AG08395 (cell line): ENCODE results near the gene DCP1B.

ENCODE experiments used
- DNase-seq: peaks from one replicate; pipeline ENCODE4 v3.0.0; 2012; ENCODE audit warnings: mixed read lengths, low spot score

DCP1B gene

DNA sequence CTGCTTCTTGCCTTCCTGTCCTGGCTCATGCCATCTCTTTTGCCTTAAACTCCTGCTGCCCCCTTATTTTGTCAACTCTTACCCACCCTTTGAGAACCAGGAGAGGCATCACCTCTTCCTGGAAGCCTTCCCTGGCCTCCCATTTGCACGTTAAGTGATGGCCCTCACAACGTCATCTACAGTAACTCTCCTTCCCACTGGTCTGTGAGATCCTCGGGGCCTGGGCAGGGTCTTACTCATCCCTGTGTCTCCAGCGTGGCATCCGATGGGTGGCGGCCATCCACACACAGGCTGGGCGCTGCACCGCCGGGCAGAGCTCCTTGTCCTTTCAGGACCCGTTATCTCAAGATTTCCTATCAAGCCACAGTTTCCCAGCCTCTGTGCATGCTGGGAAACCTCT lies 69.0 kb downstream of the DCP1B start:
- DNase-seq: no peak

DNA sequence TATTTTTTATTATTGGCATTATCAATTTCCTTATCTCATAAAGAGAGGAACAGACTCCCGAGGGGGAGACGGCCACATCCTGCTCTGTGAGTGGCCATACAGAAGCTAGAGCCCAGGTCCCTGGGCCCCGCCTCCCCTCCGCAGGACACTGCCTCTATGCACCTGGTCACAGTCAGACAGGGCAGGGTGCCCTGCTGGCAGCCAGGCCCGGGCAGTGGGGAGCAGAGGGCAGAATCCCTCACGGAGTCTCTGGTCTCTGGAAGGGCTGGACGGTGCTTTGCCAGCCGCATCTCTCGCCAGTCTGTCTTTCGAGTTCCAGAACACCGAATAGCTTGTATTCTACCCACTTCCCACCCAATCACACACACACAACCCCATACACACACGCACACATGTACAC lies 69.4 kb downstream of the DCP1B start:
- no peak for DNase-seq

DNA sequence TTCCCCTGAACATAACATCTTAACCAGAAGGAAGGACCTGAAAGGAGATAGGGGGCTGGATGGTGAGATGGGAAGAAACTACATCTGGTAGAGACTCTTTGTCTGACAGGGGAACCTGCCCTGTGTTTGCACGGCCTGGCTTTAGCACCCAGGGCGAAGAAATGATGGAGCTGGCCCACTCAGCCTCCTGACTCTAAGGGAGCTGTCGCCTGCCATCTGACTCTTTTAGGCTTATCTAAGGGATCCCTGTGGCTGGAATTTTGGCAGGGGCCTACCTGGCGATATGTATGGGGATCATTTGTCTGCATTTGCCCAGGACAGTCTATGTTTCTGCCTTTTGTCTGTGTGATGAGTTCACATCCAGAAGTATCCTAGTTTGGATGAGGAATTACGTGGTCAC lies 70.2 kb downstream of the DCP1B start:
- no peak for DNase-seq

DNA sequence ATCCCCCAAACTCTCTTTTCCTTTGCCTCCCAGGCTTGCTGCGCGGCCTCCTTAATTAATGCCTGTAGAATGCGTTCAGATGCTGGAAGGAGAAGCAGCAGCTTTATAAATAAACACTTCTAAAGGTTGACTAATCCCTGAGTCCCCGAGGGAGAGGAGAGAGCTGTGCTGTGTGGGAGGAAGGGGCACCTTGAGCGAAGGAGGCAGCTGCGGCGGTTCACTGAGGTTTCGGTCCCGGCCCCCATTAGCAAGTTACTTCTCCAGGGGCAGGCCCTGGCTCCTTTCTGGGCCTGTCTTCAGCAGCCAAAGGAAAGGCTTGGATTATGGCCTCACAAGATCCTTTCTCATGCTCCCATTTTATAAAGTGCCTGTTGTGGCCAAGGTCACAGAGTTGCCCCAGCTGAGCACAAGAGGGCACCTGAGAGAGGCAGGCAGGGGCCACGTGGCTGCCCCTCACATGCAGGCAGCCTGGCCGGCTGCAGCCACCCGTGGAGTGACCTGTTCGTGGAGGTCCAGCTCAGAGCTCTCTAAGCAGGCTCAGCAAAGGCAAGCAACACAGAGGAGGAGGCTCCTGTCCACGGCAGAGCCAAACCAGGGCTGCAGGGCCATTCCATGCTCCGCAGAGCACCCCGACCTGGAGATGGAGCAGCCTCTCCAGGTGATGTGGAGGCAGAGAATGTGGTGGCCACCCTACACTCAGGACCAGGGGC lies 70.8 kb downstream of the DCP1B start:
- DNase-seq: no peak

DNA sequence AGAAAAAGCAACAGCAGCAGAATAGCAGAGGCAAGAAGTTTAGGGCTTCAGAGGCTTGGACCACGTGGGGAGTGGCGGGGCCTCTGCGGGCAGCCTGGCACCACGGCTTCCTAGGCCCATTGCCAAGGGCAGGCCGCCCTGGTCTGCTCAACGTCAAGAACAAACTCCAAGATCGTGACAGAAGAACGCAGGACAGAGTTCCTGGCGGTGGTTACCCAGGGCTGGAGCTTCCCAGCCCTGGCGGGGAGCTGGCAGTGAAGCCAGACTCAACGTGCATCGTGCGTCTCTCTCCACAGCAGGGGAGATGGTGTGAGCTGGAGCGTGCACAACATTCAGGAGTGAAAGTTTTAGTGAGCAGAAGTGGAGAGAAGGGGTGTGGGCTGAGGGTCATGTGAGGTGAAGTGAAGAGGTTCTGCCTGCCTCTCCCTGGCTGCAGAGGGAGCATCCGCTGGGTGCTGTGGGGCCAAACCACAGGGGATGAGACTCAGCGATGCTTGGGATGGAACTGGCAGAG lies 71.9 kb downstream of the DCP1B start:
- DNase-seq: peak; percentile 32

DNA sequence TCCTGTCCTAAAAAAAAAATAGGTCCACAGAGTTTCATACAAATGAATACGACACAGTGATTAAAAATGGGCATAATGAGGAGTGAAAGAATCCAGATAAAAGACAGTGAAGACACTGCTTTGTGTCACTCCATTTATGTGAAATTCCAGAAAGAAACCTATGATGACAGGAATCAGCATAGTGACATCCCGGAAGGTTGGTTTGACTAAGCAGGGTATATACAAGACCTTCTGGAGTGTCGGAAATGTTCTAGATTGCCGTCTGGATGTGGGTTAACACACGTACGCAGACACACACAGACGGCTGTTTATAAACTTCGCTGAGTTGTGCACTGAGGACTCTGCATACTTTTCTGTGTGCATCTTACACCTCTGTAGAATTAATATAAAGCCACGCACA lies 72.6 kb downstream of the DCP1B start:
- DNase-seq: no peak

DNA sequence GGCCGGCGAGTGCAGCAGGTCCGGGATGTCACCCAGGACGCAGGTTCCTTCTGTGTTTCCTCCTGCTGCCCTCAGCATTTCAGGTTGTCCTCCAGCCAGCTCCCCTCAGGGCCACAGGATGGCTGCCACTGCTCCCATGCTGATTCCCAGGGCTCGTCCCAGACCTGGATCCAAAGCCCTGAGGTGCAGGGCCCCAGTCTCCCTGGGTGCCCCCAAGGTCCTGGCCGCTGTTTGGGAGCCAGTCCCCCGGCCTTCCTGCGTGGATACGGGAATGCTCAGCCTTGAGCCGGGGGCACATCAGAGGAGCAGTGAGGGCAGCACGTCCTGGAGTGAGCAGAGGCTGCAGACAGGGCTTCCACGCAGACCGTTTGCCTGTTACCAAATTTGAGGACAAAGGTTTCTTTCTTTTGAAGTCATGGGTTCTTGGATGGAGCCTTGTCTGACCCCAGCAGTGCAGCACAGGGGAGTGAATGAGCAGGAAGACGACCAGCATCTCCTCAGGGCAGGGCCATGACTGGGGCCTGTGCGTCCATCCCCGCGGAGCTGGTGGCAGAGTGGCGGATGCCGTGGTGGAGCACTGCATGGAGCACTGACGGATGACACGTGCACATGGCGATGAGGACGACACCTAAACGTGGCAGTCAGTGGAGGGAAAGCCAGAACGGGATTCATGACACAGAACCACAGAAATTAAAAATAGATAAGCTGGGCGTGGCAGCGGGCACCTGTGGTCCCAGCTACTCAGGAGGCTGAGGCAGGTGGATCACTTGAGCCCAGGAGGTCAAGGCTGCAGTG lies 73.3 kb downstream of the DCP1B start:
- no peak for DNase-seq

DNA sequence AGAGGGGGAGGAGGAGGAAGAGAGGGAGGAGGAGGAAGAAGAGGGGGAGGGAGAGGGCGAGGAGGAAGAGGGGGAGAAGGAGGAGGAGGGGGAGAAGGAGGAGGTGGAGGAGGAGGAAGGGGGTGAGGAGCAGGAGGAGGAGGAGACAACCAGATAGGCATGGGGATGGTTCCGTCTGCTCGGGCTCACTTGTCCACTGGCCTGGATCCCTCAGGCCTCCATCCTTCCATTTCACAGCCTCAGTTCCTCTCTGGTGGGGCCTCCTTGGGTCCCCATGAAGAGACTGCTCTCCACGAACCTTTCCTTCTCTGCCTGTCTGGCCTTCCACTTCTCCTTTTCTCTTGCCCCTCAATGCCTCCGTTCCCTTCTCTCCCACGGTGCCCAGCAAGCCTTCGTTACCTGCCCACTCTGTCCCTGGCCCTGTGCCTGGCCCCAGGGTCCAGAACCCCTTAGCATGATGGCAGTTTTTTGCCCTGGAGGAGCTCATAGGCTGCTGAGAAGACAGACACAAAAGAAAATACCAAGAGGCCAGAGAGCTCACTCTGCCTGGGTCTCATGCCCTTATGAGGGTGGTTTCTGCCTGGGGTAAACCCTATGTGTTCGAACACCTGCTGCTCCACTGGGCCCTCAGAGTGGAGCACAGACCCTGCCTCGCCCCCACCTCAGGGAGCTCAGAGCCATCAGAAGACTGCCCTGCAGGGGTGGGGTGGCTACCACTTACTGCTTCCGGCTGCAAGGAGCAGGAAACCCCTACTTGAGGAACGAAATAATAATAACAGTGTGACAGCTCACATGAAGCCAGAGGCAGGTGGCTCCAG lies 74.1 kb downstream of the DCP1B start:
- no peak for DNase-seq

DNA sequence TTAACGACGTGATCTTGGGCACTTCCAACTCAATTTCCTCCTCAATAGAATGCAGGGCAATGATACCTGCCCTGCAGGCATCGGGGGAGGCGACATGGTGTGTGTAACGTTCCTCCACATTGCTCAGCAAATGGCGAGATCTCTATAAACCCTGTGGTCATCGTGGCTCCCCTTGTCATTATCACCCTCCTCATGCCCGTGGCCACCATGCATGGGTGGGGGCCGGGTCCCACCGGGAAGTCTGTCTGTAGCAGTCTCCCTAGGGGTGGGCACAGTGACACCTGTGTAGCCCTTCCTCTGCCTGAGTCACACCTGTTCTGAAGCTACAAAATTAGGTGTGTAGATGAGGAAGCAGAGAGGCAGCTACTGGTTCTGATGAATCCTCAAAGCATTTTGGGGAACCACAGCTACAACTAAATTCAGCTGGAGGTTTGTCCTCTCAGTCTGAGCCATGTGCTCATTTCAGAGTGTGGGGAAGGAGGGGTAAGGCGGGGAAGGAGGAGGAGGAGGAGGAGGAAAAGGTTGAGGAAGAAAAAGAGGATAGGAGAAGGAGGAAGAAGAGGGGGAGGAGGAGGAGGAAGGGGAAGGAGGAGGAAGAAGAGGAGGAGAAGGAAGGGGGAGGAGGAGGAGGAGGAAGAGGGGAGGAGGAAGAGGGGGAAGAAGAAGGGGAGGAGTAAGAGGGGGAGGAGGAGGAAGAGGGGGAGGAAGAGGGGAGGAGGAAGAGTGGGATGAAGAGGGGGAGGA lies 74.8 kb downstream of the DCP1B start:
- no peak for DNase-seq

DNA sequence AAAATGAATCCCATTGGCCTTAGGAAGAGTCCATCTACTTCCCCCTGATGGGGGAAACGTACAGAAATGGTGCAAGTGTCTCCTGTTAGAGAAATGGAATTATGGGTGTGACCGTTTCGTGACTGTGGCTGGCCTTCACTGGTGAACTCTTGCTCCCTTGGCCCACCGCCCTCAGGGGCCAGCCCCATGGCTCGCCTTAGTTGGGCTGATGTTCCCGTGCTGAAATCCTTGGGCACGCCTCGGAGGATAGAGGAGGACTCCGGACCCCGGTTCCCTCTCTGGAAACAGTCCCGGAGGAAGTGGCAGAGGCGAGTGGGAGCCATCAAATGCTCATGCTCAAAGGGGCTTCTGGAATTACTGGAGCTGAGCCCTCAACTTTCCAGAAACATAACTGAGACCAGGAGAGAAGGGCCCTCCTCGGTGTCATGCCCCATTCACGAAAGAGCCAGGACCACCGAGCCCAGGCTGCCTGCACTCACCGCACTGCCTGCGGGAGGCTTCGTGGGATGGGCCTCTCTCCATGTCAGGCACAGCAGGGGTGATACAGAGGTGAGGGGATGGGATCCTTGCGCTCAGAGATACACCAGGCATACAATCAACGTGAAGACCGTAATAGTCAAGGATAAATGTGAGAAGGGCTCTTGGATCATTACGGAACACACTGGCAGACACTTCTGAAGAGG lies 75.7 kb downstream of the DCP1B start:
- no peak for DNase-seq

DNA sequence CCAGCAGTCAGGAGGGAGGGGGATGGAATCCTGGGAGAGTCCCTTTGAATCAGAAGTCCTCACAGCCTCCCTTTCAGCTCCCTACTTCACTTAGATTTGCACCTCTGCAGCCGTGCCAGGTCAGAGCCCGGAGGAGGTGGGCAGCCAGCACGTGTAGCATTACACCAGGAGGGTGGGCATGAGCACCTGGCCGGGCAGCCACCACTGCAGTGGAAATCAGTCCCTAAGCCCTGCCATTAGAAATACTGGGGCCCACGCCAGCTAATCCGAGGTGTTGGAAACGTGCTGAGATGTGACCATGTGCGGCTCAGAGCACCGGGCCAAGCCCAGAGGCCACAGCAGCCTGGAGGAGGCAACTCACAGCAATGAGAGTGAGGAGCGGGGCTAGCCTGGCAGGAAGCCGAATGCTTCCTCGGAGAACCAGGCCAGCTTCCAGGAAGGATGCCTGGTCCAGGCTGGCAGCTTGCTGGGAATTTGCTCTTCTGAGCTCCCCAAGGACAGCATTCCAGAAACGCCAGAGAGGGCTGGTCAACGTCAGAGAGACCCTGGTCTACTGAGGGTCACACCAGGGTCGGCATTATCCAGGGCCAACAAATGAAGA lies 76.4 kb downstream of the DCP1B start:
- DNase-seq: peak; percentile 29

DNA sequence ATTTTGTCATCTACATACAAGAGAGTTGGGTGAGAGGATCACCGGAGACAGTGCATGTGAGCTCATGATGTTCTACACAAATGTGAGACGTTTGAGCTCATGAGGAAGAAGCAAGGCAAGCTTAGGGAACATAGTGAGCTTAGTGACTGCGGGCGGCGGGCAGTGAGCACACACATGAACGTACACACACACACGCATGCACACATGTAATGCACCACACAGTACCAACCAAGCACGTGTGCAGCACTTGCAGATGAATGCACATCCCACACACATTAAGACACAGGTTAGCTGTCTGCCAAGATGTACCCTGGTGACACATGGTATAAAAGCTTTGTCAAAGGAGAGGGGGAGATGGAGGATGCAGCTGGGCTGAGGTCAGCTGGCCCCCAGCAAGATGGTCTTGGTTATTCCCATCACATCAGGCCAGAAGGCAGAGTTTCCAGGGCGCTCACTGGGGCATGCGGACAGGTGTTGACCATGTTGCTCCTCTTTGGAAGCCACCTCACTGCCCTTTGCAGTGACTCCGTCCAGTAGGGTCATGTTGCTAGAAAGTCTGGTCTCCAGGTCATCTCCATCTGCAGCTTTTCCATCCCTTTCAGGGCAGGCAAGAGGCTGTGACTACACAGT lies 77.1 kb downstream of the DCP1B start:
- DNase-seq: no peak

DNA sequence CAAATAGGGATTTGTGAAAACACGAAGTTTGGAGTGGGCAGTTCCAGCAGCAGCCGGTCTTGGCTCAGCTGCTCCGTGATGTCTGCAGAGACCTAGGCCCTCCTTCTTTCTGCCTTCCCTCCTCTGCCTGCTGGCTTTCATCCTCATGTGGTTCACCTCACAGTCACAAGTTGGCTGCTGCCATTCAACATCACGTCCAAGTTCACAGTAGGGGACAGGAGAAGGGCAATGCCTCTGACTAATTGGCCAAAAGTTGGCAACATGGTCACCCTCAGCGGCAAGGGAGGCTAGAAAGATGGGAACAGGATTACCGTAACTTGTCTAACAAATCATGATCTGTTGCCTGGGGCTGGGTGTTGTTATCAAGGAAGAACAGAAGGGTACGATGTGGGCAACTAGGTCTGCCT lies 78.0 kb downstream of the DCP1B start:
- DNase-seq: no peak

DNA sequence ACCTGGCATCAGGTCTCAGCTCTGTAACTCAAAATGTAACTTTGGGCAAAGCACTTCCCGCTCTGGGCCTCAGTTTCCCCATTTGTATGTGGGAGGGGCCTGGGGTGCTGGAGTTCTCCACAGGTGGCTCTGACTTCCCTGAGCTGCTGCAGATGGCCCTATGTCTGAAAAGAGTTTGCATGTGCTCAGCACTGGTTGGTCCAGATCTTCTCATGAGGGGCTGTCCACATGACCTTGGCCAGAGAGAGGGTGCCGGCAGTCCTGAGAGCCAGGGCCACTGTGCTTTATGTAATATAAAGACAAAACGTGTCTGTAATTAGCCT lies 78.6 kb downstream of the DCP1B start:
- DNase-seq: no peak

DNA sequence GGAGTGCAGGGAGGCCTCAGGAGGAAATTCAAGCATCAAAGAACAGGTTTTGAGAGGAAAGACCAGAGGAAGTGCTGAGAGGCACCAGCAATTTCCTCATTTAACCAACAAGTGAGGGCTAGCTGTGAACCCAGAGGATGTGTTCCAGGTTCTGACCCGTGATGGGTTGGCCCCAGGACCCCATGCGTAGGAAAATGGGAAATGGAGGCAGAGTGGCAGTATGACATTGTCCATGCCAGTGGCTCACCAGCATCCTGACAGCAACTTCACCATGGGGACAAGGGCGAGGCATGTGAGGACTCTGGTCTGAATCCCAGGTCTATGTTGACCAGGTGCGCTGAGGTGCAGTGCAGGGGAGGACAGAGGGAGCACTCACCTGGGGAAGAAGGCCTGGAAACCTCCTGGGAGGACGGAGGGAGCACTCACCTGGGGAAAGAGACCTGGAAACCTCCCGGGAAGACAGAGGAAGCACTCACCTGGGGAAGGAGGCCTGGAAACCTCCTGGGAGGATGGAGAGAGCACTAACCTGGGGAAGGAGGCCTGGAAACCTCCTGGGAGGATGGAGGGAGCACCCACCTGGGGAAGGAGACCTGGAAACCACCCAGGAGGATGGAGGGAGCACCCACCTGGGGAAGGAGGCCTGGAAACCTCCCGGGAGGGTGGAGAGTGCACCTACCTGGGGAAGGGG lies 79.1 kb downstream of the DCP1B start:
- DNase-seq: no peak

DNA sequence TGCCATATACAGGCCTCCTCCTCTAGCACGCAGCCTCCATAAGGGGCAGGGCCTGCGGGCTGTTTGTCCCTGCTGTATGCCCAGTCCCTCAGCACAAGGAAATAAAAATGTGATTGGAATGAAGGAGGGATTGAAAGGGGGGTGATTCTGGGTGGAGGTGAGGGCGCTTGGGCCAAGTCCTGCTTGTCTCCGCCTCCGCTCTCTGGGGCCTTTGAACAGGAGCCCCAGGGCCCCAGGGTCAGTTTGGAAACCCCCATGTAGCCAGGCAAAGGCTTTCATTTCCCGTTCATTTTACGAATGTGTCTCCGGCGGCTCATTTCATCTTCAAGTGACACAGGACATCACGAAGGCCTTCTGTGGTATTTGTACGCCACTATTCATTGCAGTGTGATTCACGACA lies 81.3 kb downstream of the DCP1B start:
- DNase-seq: no peak

DNA sequence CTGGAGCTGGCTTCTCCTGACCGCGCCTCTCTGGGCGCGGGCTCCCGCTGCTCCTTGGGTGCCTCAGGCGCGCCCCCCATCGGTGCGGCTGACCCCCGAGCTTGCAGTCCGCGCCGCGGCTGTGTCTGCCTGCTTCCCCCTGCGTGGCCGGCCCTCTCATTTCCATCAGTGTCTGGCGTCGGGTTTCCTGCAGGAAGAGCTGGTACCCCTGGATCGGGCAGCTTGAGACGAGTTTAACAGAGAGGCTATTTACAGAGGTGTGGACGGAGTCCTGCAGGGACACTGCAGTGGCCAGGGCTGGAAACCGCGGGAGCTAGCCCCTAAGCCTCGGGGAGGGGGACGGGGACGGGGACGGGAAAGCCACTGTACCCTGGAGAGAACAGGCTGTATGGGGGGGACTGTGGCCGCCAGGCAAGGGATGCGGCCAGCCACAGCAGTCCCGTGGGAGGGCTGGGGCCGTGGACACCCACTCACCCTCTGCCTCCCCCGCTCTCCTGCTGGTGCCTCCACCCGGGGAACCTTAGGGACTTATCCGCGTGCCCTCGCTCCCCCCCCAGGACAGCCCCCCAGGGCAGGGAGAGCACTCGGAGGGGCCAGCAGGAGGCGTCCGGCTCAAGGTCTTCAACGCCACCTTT lies 82.1 kb downstream of the DCP1B start:
- no peak for DNase-seq

DNA sequence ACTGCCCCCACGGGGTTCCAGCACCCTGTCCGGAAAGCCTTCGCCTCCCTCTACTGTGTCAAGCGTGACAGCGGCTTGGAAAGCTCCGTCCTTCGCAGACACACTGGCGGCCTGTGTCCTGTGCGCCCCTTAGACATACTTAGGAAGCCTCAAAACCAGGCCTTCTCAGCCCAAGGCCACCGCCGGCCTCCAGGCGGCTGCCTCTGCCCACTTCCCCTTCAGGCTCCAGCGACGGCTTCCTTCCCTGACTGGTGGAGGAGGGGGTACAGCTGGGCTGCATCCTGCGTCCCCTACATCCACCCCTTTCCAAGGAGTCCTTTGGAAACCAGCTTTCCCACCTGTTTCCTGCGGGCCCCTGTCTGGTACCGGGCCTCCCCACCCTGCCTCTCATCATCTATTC lies 83.3 kb downstream of the DCP1B start:
- no peak for DNase-seq

DNA sequence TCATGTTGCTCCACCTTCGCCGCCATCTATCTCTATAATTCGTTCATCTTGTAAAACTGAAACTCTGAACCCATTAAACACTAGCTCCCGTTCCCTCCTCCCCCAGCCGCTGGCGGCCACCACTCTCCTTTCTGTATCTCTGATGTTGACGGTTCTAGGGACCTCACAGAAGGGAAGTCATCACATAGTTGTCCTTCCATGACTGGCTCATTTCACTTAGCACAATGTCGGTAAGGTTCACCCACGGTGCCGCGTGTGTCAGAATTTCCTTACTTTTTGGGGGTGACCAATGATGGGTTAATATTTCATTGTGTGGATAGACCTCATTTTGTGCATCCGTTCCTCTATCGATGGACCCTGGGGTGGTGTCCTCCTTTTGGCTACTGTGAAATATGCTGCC lies 83.8 kb downstream of the DCP1B start:
- DNase-seq: no peak

DNA sequence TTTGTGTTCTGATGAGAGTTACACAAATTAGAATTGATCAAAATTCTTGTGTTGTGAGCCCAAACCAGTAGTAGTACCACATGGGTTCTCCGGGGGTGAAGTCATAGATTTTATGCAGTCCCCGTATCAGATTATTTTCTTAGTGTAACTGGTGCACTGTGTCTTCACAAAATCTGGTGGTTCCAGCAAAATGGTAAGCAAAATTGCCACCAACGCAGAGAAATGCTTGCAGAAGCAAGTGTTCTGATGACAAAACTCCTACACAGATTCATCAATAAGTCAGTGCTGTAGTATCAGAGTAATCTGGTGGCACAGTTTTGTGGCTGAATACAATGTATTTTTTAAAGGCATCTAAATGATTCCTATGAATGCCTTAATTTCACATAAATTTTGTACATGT lies 84.5 kb downstream of the DCP1B start:
- no peak for DNase-seq
